GM21786 (cell line): Measurements from ENCODE around the gene GSG1L.
"Not testable (repeated sequence)": the region's sequence is repeated elsewhere in the genome, so short reads cannot be mapped to it uniquely, and the experiment has no call there.

ENCODE experiments used
- ATAC-seq: cut with Tn5 transposase; IDR thresholded peaks from one replicate; pipeline ENCODE4 v1.9.1; 2021; ENCODE audit not compliant: unreplicated experiment

GSG1L gene

GRCh38 chr16:27952811-27953210, 110.7 kb downstream of the GSG1L start:
- ATAC-seq = no peak

- ATAC-seq = no peak
Observed at GRCh38 chr16:27951489-27952120, 111.9 kb downstream of the GSG1L start.

GRCh38 chr16:27950206-27950887, 113.2 kb downstream of the GSG1L start:
- ATAC-seq = no peak

- ATAC-seq = no peak
Observed at GRCh38 chr16:27947696-27948095, 115.8 kb downstream of the GSG1L start.

- ATAC-seq = no peak
Observed at GRCh38 chr16:27945233-27945973, 118.1 kb downstream of the GSG1L start.

GRCh38 chr16:27943766-27944165, 119.7 kb downstream of the GSG1L start:
- ATAC-seq = no peak

GRCh38 chr16:27942071-27942470, 121.4 kb downstream of the GSG1L start:
- not testable (repeated sequence) for ATAC-seq

GRCh38 chr16:27935076-27935475, 128.4 kb downstream of the GSG1L start:
- no peak for ATAC-seq

GRCh38 chr16:27932542-27933135, 130.9 kb downstream of the GSG1L start:
- no peak for ATAC-seq

GRCh38 chr16:27929818-27930217, 133.7 kb downstream of the GSG1L start:
- no peak for ATAC-seq

GRCh38 chr16:27928542-27928941, 135.0 kb downstream of the GSG1L start:
- no peak for ATAC-seq

- ATAC-seq = no peak
Observed at GRCh38 chr16:27927266-27927901, 136.1 kb downstream of the GSG1L start.

- no peak for ATAC-seq
Observed at GRCh38 chr16:27925612-27926011, 137.9 kb downstream of the GSG1L start.

GRCh38 chr16:27924411-27925118, 138.9 kb downstream of the GSG1L start:
- ATAC-seq = no peak

- no peak for ATAC-seq
Observed at GRCh38 chr16:27923751-27924150, 139.8 kb downstream of the GSG1L start.

- no peak for ATAC-seq
Observed at GRCh38 chr16:27922433-27922832, 141.1 kb downstream of the GSG1L start.

- ATAC-seq = no peak
Observed at GRCh38 chr16:27921134-27921533, 142.4 kb downstream of the GSG1L start.

GRCh38 chr16:27920391-27920891, 143.1 kb downstream of the GSG1L start:
- ATAC-seq = no peak

GRCh38 chr16:27918755-27919154, 144.8 kb downstream of the GSG1L start:
- no peak for ATAC-seq

GRCh38 chr16:27917949-27918348, 145.6 kb downstream of the GSG1L start:
- no peak for ATAC-seq
